HG02884 (cell line): Measurements from ENCODE around the gene AMIGO3.

ENCODE experiments used
- ATAC-seq: cut with Tn5 transposase; IDR thresholded peaks from one replicate; pipeline ENCODE4 v1.9.1; 2021; ENCODE audit warnings: mild to moderate bottlenecking, moderate library complexity; ENCODE audit not compliant: unreplicated experiment

AMIGO3 gene

DNA sequence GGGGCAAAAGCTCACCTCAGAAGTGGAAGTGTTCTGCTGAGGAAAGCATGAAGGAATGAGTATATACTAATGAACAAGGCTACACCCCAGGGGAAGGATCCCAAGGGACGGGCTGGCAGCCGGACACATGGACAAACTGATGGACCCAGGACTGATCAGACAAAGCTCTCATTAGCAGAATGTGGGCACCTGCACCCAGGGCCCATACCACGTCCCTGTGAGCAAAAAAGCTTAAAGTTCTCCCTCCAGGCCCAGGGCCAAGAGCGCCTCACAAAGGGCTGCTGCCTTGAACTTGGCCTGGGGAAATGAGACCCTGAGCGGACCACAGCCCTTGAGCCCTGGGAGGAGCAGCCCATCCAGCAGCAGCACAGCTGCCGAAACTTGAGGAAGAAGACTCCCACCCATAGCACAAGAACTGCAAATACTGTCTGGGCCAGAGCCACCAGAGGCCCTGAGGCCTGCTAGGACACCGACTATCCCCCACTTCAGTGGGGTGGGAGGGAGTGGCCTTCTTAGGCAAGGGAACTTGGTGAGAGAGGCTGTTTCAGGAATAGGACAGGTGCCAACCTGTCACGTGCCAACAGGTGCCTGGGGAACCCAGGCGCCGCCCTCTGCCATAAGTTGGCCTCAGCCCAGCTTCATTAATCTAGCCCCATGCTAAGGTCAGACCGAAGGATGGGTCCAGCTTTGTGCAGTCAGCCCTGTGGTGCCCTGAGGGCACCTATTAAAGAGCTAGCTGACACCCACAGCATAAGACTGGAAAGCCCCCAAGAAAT is 6.6 kb upstream of the AMIGO3 start:
- ATAC-seq = no peak

GRCh38 chr3:49724586-49724985 is 5.1 kb upstream of the AMIGO3 start:
- ATAC-seq = no peak

- ATAC-seq = peak; percentile 76
Measured at GRCh38 chr3:49723628-49724551, 4.4 kb upstream of the AMIGO3 start, which contains the start of gene GMPPB. Gene GMPPB (minus strand): TSS chr3:49723951. CDS start chr3:49723726, 225 bp downstream.

- ATAC-seq = no peak
Measured at GRCh38 chr3:49723296-49723627, 3.8 kb upstream of the AMIGO3 start.

GRCh38 chr3:49722896-49723295 is 3.4 kb upstream of the AMIGO3 start:
- ATAC-seq = no peak

- ATAC-seq = no peak
Measured at GRCh38 chr3:49721896-49722781, 2.7 kb upstream of the AMIGO3 start.

- no peak for ATAC-seq
Measured at GRCh38 chr3:49721596-49721895, 2.1 kb upstream of the AMIGO3 start.

- no peak for ATAC-seq
Measured at GRCh38 chr3:49720855-49721595, 1.5 kb upstream of the AMIGO3 start.

- ATAC-seq = no peak
Measured at GRCh38 chr3:49718858-49719213, 648 bp downstream of the AMIGO3 start.

DNA sequence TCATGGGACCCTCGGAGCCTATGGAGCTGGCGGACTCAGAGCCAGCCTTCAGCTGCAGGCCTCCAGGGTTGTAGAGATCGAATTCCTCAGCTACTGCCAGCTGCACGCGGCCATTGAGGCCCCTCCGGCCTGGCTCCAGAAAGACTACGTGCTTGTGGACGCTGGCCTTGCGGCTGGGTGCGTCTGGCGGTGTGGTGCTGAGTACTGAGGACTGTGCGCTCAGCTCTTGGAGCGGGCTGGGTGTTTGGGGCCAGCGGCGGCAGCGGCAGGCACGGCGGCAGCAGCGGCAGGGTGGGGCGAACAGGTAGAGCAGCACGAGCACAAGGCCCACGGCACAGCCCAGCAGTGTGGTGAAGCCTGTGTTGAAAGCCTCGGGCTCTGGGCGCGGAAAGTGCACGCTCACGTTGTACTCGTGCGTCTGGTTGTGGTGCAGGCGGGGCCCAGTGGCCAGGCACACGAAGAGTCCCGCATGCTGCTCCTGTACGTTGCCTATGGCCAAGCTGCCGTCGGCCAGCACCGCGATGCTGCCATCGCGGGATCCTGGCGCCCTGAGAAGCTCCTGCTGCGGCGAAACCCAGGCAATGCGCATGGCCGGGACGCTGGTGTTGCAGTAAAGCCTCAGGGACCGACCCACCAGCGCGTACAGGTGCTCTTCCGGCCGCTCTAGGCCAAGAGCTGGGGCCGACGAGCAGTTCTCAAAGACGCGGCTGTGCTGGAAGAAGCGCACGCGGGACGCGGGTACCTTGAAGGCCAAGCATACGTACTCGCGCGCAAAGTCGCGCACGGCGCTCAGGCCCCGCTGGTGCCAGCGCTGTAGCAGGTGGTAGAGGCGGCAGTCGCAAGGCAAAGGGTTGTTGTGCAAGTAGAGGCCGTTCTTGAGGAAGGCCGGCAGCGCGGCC is 1.3 kb downstream of the AMIGO3 start:
- ATAC-seq = no peak

DNA sequence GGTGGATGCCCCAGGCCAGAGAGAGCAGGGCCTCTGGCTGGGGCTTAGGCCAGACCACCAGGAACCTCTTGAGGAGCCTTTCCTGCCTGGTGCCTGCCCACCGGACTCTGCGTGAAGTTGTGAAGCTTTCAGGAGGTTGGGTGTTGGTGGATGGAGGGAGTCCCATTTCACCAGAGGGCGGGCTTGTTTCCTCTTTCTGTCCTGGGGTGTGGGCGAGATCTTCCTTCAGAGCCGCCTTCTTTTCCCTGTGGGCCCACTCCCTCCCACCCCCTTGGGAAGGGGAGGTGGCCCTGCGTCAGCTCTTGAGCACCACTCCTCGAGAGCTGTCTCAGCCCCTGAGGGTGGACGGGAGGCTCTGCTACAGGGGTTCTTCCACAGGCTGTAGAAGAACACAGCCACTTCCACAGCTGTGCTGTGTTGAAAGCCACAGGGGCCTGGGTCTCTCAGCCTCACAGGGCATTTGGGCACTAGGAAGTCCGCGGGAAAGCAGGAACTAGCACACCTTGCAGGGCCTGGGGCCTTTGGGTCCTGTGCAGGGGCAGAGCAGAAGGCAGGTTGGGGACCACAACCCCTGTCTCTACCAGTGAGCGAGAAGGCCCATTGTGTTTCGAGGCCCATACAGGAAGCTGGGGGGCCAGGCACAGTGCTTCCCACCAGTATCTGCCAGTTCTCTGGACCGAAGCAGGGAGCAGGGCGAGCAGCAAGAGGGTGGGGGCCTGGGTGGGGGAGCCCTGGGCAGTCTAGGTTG is 2.1 kb downstream of the AMIGO3 start:
- no peak for ATAC-seq

DNA sequence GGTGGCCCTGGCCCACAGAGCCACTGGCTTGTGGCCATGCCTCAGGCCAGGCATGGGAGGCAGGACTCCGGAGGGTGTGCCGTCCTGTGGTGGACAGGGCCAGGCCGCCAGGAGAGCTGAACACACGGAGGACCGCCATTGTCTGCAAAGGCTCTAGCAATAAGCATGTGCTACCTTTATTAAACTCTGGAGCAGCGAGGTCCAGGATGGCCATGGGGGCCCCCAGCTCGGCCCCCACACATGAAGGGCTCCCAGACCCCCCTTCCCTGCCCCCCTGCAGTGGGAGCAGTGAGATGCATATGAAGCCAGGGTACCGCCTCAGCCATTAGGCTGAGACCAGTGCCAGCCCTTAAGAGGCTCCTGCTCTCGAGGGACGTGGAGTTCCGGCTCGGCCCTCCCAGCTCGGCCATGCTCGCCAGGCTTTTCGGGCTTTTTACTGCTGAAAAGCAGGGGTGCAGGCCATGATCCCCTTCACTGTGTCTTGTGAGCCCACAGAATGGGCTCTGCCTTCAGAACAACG is 2.7 kb downstream of the AMIGO3 start:
- ATAC-seq = no peak

GRCh38 chr3:49716169-49716568 is 3.3 kb downstream of the AMIGO3 start:
- ATAC-seq = no peak

GRCh38 chr3:49715611-49716121 is 3.8 kb downstream of the AMIGO3 start:
- ATAC-seq = no peak

- no peak for ATAC-seq
Measured at GRCh38 chr3:49714728-49715550, 4.5 kb downstream of the AMIGO3 start.

- no peak for ATAC-seq
Measured at GRCh38 chr3:49713336-49714105, 6.0 kb downstream of the AMIGO3 start.
